ENCODE measurements around the gene PLEKHM2.

PLEKHM2 gene

DNA sequence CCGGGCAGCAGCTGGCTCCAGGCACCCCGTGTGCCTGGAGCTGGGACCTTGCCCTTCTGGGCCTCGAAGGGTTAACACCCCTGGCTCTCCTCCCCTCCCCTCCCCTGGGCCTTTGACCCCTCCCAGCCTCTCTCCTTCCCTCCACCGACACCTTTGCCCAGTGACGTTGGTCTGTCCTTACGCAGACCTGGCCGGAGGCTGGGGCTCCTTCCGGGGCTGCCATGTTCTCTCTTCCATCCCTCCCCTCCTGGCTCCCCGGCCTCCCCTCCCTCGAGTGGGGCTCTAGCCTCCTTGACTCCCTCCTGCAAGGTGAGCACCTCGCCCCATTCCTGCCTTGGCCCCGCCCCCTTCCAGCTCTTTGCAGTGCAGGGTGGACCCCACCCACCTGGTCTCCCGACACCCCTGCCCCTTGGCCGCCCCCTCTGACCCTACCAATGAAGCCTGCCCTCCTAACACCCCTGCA lies 58.2 kb downstream of the PLEKHM2 start, which contains the start of gene TMEM82:
TMEM82 (plus strand) TSS at position 161 of the 463 bp plus-strand sequence; CDS start at position 222, 61 bp downstream.
- FAIRE-seq = no peak

DNA sequence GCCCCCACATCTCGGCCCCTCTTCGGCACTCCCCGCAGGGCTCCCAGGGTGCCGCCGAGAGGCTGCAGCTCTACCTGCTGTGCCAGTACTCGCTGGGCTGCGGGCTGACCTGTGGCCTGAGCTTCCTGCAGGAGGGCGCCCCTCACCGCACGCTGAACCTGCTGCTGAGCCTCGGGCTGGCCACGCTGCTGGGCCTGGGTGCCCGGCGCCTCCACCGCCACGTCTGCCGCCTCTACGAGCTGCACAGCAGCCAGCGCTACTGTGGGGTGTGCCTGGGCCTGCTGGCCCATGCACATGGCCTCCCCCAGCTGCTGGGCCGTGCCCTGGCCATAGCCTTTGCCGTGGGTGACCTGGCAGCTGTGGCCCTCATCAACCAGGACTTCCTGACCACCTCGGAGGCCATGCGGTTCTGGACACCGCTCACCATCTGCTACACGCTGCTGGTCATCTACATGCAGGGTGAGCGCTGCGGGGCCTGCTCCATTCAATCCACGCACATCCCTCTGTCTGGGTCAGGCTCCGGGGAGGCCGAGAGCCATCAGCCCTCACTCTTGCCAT lies 60.1 kb downstream of the PLEKHM2 start:
- no peak for FAIRE-seq

DNA sequence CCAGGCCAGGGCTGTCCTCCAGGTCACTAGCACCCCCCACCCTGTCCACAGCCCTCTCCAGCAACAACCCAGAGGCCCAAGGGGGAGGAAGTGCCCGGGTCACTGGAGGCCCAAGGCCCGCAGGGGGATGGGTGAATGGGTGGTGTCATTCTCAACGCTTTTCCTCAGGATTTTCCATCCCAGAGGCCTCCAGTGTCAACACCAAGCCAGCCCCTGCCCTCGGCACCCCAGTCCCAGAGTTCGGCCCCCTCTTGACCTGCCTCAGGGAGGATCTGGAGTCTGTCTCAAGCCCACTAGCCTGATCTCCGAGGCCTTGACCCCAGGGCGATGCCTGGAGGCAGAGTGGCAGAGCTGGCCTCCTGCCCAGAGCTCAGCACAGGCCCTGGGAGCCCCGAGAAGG lies 63.3 kb downstream of the PLEKHM2 start:
- no peak for FAIRE-seq

DNA sequence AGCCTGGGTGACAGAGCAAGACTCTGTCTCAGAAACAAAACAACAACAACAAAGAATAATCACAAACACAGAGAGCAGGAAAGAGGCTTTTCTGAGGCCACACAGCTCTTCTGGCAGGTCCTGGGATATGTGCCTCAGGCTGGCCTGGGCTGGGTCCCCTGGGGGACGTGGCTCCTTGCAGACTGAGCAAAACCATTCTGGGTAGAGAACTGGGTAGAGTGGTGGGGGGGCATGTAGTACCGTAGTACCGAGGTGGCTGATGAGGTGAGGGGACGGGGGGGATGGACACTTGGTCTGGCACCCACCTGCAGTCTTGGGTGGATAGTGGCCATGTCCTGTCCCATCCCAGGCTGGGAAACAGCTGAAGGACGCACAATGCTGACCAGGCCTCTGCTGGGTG lies 64.1 kb downstream of the PLEKHM2 start:
- no peak for FAIRE-seq

DNA sequence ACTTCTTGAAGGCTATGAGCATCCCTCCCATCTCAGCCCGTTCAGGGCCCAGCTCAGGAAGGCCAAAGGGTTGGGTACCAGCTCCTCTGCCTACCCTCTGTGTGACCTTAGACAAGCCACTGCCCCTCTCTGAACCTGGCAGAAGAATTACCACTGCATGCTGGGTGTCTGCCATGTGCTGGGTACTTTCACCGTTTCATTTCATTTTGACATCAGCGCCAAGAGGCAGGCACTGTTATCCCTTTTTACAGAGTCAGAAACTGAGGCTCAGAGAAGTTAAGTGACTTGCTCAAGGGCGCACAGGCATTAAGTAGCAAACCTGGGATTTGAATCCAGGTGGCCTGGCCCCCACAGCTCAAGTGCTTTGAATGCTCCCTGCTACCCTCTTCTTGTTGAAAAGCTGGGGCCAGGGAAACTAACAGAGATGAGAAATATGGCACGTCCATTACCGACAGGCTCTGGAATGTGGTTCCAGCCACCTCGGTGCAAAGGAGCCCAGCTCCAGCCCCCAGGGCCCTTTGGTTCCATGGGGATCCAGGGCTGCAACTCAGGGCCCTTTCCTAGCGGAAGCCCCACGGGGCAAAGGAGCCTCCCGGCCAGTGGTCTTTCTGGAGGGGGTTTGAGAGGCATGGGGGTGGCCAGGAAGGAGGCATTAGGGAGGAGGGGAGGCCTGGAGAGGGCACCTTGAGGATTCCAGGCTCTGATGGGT lies 64.7 kb downstream of the PLEKHM2 start:
- no peak for FAIRE-seq

DNA sequence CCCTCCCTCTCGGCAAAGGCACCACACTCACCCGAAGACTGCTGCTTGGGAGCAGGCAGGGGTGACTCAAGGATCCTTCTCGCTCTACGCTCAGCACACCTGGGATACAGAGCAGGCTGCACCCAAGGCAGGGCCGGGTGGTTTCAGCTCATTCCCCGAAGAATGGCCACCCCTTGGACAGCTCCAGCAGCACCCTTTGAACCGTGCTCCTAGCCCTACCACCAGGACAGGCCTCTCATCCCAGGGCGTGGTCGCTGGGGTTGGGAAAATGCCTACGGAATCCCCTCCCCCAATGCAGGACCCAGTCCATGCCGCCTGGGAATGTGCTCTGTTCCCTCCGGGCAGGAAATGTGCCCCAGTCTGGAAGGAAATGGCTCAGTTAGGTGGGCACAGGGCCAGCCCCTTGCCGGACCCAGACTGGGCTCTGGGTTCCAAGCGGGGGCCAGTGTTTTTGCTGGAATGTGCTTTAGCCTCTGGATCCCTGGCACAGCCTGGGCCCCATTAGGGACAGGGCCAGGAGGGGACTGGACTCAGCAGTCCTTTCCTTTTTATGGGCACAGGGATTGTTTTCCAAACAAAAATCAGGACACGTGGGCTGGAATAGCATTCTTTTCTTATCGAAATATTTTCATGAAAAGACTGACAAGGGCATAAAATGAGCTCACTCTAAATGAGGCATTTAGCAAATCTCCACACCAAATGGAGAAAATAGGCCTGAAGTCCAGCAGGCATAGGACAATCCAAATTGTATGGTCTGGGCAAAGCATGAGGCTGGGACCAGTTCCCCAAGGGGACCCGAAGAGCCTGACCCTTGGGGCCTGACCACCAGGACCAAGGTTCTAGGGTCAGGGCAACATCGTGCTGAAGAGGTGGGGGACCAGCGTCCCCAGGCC lies 65.5 kb downstream of the PLEKHM2 start:
- no peak for FAIRE-seq

DNA sequence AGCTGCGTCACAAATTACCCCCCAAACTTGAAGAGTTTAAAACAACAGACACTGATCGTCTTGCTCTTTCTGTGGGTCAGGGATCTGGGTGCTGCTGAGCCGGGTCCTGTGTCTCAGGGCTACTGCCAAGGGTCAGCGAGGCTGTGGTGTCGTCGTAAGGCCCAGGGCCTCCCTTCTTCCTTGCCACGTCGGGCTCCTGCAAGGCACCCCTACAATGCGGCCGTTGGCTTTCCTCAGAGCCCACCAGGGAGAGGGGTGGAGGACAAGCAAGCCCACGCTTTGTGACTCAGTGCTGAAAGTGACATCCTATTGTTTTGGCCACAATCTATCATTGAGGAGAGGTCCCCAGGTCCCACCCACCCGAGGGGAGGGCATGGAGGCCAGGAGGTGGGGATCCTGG lies 66.8 kb downstream of the PLEKHM2 start:
- FAIRE-seq = no peak

DNA sequence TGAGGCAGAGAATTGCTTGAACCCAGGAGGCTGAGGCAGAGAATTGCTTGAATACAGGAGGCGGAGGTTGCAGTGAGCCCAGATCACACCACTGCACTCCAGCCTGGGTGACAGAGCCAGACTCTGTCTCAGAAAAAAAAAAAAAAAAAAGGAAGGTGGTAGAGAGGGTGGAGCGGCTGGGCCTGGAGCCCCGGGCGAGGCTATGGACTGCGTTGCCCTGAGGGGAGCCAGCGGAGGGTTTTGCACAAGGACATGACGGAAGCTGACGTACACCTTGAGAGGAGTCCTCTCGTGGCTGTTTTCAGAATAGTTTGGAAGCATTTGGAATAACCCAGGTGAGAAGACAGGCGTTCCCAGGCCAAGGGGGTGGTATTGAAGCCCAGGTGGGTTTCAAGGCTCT lies 67.6 kb downstream of the PLEKHM2 start:
- FAIRE-seq = no peak

DNA sequence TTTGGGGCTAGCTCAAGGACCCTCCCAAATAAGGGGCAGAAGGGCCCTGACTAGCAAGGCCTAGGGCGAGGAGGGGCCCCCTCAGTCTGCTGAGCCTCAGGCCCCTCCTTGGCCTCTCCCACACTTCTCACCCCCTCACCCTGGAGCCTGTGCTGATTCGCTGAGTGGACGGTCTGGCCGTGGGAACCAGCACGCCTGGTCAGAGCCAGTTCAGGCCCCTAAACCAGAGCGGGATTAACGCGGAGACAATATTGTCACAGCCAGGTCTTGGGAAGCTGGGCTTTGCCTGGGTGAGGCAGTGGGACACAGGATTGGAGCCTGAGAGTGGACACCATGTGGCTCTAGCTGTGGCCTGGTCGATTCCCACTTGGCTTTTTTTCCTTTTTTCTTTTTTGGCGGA lies 69.7 kb downstream of the PLEKHM2 start:
- FAIRE-seq = no peak

DNA sequence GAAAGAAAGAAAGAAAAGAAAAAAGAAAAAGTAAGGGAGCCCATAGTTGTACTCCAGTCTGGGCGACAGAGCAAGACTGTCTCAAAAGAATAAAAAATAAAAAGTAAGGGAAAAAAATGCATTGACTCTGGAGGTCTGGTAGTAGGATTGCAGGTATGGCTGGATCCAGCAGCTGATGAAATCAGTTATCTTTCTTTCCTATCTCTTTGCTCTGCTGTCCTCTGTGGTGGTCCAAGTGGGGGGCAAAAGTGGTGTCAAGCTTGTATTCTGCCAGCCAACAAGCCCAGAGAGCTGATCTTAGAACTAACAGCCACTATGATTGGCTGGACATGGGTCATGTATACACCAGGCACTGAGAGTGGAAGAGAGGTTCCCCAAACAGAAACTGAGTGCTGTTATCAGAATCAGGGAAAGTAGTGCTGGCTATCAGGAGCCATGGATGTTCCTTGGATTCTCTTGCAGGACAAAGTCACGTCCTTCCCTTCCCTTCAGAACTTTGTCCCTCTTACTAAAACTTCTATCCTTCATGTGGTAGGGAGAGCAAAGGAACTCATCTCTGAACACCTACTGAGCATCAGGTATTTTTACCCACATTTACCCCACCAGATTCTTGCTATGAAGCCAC lies 71.0 kb downstream of the PLEKHM2 start:
- FAIRE-seq = no peak

DNA sequence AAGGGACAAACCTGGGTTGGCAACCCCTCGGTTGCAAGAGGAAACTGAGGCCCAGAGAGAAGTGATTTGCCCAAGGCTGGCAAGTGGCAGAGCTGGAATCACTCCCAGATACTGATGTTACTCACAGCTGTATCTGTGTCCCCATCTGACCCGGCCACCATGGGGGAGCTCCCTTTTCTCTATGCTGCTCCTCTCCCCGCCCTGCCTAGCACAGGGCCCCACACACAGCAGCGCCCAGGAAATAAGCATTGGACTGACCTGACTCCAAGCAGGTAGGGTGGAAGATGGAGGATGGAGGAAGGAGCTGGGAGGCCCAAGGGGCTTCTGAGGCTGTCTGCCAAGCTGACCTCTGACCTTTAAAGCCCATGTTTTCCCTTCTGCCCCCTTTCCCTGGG lies 71.5 kb downstream of the PLEKHM2 start:
- FAIRE-seq = no peak

DNA sequence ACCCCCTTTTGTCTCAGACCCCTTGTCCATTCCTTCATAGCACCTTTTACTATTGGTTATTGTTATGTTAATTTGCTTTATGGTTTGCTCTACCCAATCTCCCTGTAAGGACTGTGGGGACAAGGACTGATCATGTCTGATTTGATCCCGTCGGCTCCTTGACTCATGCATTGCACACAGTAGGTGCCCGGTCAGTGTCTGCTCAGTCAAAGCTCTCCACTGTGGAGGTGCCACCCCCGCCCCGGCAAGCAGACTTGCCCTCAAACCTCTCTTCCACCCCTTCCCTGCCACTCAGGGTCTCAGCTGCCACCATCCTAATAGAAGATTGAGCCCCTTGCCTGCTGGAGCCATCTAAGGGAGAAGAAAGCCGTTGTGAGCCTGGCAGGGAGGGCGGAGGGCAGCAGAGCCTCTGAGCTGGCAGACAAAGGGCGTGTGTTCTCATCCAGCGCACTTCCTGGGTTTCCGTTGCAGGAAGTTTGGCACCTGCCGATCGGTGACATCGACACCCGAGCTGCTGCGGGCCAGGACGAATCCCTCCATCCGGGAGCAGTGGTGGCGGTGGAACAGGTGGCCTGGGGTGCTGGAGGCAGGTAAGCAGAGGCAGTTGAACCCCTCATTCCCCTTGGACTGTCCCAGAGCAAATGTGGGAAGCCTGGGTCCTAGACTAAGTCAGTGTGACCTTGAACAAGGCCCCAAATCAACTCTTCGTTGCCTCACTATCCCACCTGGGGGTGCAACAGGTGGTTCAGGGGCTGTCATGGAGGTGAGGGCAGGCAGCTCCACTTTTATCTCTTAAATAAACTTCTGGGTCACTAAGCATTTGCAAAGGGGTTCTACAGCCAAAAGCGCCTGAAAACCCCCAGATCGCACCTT lies 72.3 kb downstream of the PLEKHM2 start:
- no peak for FAIRE-seq

DNA sequence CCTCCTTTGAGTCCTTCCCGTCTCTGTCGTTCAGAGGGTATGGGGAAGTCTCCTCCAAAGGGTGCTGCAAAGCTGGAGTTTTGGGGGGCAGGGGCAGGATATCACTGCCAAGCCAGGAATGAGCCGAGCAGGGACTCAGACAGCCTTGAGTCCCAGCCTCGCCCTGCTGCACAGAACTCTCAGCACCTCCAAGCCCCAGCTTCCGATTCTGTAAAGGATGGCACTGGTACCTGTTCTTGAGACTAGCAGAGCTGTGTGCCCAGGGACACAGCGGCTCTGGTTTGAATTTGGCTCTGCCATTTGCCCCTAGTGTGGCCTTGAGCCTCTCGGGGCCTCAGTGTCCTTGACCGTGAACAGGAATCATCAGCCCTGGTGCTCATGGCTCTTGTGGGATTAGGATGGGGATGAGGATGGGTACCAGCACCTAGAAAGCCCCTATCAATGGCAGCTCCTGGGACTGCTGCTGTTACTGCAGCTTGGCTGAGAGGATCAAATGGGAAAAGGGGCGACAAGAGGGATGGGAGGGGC lies 73.0 kb downstream of the PLEKHM2 start:
- FAIRE-seq = no peak

DNA sequence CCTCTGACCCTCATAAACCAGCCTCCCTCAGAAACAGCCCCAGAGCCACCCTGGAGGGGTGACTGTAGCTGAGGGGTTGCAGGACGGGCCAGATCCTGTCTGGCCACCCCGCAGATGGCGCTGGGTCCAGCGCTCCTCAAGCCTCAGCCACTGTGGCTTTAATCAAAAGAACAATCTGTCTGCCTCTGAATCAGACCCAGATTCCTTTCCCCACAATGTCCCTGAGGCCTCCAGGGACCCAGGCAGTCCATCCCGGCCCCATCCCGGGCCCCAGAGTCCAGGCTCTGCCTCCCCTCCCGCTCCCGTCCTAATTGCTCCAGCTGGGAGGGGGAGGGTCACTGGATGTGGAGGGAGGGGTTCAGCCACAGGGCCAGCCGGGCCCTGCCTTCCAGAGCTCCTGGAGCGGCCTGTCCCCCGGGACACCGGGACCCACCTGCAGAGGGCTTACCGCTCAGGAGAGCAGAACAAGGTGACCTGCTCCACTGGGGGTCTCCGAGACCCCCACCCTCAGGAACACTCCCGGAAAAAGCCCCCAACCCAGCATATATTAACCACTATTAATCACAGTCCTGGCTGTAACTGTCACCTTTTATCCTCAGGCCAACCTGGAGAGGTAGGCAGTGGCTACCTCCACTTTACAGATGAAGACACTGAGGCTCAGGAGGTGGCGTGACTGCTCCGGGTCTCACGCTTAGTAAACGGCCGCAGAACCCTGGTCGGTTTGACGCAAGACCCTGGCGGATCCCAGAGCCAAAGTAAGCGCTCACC lies 73.6 kb downstream of the PLEKHM2 start:
- FAIRE-seq = no peak

DNA sequence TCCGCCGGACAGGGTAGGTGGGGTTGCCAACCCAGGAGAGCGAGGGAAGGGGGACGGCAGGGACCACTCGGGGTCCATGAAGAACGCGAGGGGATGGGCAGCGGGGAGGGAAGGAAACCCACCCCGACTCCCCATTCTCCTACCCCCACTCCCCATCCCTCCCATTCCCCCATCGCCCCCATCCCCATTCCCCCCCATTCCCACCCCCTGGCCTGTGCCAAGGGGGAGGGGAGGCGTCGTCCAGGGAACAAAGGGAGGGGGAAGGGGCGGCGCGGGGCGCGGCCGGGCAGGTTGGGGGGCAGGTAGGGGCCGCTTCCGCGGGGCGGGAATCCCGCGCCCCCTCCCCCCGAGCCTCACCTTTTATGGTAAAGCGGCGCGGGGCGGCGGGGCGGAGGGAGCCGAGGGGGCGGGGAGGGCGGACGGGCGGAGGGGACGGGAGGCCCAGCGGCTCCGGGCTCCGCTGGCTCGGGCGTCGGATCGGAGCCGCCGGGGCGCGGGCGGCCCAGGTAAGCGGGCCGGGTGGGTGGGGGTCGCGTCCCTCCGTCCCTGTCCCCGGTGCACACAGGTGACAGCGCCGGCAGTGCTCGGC lies 74.3 kb downstream of the PLEKHM2 start, which contains the start of gene FBLIM1:
FBLIM1 (plus strand) TSS at position 453 of the 589 bp plus-strand sequence. CDS start 6,189 bp downstream, outside the sequence.
- no peak for FAIRE-seq

DNA sequence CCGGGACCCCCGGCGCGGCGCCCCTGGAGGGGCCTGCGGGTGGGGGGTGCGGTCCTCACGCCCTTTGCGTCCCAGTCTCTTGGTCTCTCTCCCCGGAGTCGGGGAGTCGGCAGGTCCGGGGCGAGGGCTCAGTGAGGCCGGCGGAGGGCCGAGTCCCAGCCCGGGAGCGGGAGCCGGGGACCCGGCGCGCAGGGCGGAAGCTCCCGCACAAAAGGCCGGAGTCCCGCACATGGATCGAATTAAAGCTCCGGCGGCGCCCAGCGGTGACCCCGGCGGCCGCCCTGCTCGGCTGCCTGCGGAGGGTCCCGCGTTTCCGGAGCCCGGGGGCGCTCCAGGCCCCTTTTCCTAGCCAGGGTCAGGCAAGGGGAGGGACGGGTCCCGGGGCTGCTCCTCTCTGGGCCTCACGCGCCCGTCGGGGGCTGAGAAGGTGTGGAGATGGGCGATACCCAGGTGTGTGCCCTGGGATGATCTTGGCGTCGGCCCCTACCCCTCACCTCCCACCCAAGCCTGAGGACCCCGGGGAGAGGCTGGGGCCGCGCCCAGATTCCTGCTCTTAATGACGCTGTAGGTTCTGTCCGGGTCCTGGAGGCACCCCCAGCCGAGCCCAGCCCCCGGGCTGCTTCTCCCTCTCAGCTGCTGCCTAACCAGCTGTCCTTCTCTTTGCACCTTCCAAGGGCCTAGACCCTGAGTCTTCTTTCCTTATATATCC lies 75.0 kb downstream of the PLEKHM2 start:
- FAIRE-seq = no peak

DNA sequence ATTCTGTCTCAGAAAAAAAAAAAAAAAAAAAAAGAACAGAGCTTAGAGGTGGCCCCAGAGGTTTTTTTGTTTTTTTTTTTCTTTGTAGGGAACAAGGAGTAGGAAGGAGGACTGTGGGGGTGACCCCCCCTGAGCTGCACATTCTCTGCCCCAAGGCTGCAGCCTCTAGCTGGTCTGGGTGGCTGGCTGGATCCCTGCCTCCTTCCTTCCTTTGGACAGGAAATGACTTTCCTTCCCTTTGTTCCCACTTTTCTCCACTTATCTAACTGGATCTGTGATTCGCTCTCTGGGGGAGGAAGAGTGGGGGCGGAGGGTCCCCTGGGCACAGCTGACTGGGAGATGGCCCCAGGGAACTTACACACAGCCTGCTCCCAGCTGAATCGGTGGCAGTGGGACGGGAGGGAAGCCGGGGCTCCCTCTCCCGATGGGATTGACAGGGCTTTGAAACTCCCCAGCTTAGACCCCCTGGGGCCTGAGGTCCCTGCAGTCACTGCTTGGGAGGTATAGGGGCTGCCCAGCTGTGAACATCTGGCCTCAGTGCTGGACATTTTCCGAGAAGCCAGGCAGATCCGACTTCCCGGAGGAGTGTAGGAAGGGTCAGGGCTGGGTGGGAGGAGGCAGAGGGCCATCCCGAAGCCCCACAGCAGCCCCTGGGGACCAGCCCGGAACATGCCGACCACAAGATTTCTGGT lies 76.5 kb downstream of the PLEKHM2 start:
- FAIRE-seq = no peak

DNA sequence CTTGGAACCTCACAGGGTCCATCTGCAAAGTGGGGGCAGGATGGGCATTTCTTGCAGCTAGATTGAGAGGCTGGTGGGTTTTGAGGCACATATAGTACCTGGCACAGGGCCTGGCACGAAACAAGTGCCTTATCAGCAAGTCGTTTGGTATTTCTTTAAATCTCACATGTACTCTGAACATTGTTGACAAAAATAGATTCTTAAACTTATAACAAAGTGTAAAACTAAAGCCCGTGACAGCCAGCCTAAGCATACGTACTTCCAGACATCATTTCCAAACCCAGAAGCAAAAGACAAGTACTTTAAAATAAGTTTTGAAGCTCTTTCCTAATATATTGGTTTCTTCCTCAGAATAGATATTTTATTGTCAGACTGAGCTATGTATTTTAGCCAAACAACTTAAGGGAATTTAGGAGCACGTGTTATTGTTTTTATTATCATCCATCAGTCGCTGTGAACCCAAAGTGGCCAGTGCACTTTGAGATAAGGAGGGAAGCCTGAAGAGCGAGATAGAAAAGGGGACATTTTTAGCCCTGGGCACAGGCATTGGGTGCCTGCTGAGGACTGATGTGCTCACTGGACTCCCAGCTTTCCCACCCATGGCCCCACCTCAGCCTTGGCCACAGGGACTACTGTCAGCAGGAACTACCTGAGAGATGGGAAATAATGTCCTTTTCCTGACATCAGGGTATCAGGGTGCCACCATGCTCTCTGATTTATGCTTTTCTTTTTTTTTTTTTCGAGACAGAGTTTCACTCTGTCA lies 77.4 kb downstream of the PLEKHM2 start:
- FAIRE-seq = no peak

Measured in colon (tissue), 2 donors.